IPS DF 4.7 (cell line): Measurements from ENCODE around the gene GRB7.
"Not testable (repeated sequence)": the region's sequence is repeated elsewhere in the genome, so short reads cannot be mapped to it uniquely, and the experiment has no call there.

Experiments used
- DNase-seq: peaks from one replicate; pipeline ENCODE4 v3.0.0-alpha.2; 2013; ENCODE audit warnings: low spot score; ENCODE audit errors: extremely low read depth

The GRB7 gene

GRCh38 chr17:39751016-39751543, 13.3 kb downstream of the GRB7 start:
- no peak for DNase-seq

GRCh38 chr17:39751637-39752036, 13.9 kb downstream of the GRB7 start:
- no peak for DNase-seq

- no peak for DNase-seq
Observed at GRCh38 chr17:39752241-39752881, 14.6 kb downstream of the GRB7 start.

GRCh38 chr17:39753514-39754160, 15.9 kb downstream of the GRB7 start:
- DNase-seq = no peak

GRCh38 chr17:39754161-39754957, 16.6 kb downstream of the GRB7 start:
- no peak for DNase-seq

GRCh38 chr17:39754958-39755553, 17.3 kb downstream of the GRB7 start:
- no peak for DNase-seq

GRCh38 chr17:39755554-39756379, 18.0 kb downstream of the GRB7 start:
- DNase-seq = no peak

GRCh38 chr17:39756380-39757079, 18.8 kb downstream of the GRB7 start:
- DNase-seq = no peak

- DNase-seq = no peak
Observed at GRCh38 chr17:39757176-39757662, 19.5 kb downstream of the GRB7 start.

GRCh38 chr17:39757931-39758873, 20.5 kb downstream of the GRB7 start:
- DNase-seq = no peak

- no peak for DNase-seq
Observed at GRCh38 chr17:39759204-39759603, 21.5 kb downstream of the GRB7 start.

GRCh38 chr17:39761861-39762496, 24.2 kb downstream of the GRB7 start:
- DNase-seq = no peak

- DNase-seq = no peak
Observed at GRCh38 chr17:39763051-39763820, 25.5 kb downstream of the GRB7 start.

- DNase-seq = not testable (repeated sequence)
Observed at GRCh38 chr17:39764171-39764570, 26.4 kb downstream of the GRB7 start.

- DNase-seq = no peak
Observed at GRCh38 chr17:39765175-39765574, 27.4 kb downstream of the GRB7 start.

- DNase-seq = no peak
Observed at GRCh38 chr17:39765766-39766165, 28.0 kb downstream of the GRB7 start.

GRCh38 chr17:39767147-39767546, 29.4 kb downstream of the GRB7 start:
- no peak for DNase-seq
